T-helper 2 cell treated with Interferon-gamma antibody and Interleukin-4, amounts not matched to agents 100 ng/mL and 5 ng/mL, for 36 hours (primary cell): ENCODE data around the gene ERP29. TPM values are rescaled to one million over a fixed set of nuclear protein-coding genes. Genes with fewer than 3 reads are reported as not detected.
"Not testable (repeated sequence)": the region's sequence is repeated elsewhere in the genome, so short reads cannot be mapped to it uniquely, and the experiment has no call there.

Source experiments
- intact Hi-C: fragments of 100-400 bp; cut with micrococcal nuclease; formaldehyde crosslinking; loops from one replicate; pipeline ENCODE4 v1.15.1; 2023
- total RNA-seq: library from RNA; stranded (reverse); gene quantifications from 2 replicates; pipeline ENCODE4 v1.2.3, GENCODE V29; 2022

ERP29 gene
- total RNA-seq = 121 and 124 TPM in 2 replicates

DNA sequence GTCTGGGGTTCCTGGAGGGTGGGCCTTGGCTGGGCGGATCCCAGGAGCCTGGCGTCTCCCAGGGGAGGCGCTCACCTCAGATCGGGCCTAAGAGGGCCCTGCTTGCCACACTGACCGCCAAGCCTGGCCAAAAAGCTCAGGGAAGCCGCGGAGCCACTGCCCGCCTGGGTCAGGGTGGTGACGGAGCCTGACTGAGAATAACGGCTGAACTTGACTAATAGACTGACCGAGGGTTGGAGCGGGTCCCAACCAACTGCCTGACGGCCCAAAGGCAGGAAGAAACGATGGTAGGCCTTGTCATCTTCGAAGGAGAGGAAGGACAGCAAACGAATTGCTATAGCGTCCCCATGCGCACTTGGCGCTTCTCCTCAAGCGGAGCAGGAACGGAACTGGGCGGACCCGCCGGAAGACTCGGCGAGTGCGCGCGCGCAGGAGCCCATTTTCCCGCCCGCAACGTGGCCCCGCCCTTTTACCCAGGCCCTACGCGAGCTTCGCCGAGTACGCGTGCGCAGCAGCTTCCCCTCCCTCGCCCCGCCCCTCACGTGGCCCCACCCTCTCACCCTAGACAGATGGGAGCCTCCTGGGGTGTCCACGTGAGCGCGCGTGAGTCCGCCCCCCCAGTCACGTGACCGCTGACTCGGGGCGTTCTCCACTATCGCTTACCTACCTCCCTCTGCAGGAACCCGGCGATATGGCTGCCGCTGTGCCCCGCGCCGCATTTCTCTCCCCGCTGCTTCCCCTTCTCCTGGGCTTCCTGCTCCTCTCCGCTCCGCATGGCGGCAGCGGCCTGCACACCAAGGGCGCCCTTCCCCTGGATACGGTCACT lies at the start of gene ERP29, which contains the start of gene TMEM116:
TSS of gene ERP29 (plus strand) at position 652 of the 826 bp plus-strand sequence. CDS start at position 692, 40 bp downstream.
TSS of gene TMEM116 (minus strand) at position 391 of the 826 bp plus-strand sequence. CDS start 7,895 bp downstream, outside the sequence.
- intact Hi-C loops = loop anchor here (1.0 to 5.0 kb wide), 8 partner anchors 19 to 396 kb away; partner anchors contain the start of genes ACAD10, BRAP, HECTD4 and MAPKAPK5

- intact Hi-C loops = no loop called here
Measured at GRCh38 chr12:111964935-111965334, 48.3 kb upstream of the ERP29 start.

- intact Hi-C loops = no loop called here
Measured at GRCh38 chr12:111971800-111972199, 41.4 kb upstream of the ERP29 start.

DNA sequence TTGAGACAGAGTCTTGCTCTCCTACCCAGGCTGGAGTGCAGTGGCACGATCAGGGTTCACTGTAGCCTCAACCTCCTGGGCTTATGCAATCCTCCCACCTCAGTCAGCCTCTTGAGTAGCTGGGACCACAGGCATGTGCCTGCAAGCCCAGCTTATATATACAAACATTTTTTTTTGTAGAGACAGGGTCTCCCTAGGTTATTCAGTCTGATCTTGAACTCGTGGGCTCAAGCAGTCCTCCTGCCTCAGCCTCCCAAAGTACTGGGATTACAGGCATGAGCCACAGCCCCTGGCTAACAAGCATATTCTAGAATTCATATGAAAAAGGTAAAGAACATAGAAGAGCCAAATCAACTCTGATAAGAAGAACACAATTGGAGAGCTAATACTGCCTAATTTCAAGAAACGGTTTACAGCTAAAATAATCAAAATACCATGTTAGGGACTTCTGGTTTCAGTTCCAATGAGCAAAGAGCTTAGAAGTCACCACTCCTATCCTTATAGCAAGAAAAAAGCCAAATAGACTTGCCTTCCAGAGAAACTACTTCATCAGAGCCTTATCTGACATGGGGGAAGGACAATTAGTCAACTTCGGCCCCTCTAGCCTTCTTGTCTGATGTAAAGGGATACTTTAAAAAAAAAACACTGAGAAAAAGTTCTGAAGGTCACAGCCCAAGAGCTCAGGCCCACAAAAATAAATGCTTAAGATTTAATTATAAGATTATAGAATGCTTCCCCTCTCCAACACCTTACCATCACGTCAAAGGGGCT lies 37.9 kb upstream of the ERP29 start:
- intact Hi-C loops = no loop called here

DNA sequence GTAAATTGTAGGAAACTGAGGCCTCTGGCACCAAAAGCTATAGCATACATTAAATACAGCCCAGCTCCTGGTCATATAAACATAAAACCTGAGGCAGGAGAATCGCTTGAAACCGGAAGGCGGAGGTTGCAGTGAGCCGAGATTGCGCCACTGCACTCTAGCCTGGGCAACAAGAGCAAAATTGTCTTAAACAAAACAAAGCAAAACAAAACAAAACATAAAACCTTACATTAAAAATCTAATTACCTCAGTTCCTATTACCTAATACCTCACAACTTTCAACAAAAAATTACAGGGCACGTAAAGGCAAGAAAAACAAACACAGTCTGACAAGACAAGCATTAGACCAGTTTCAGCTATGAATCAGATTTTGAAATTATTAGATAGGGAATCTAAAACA lies 36.9 kb upstream of the ERP29 start:
- intact Hi-C loops = no loop called here

DNA sequence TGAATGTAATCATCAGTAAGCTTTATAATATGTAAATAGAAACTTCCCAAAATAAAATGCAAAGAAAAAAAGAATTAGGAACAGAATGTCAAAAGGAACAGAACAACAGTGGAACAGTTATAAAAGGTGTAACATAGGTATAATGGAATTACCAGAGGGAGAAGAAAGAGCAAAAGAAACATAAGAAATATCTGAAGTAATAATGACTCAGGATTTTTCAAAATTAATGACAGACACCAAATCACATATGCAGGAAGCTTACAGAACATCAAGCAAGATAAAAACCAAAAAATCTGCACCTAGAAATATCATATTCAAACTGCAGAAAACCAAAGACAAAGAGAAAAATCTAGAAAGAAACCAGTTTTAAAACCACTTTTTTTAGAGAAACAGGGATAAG lies 36.4 kb upstream of the ERP29 start:
- intact Hi-C loops = no loop called here

- intact Hi-C loops = no loop called here
Measured at GRCh38 chr12:111978545-111978944, 34.7 kb upstream of the ERP29 start.

DNA sequence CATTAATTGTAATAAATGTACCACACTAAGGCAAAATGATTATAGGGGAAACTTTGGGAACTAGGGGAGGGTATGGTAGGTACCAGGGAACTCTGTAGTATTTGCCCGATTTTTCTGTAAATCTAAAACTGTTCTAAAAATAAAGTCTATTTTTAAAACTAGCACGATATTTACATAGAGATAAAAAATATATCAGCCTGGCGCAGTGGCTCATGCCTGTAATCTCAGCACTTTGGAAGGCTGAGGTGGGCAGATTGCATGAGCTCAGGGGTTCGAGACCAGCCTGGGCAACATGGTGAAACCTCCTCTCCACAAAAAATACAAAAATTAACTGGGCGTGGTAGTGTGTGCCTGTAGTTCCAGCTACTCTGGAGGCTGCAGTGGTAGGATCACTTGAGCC lies 32.6 kb upstream of the ERP29 start:
- intact Hi-C loops = no loop called here

DNA sequence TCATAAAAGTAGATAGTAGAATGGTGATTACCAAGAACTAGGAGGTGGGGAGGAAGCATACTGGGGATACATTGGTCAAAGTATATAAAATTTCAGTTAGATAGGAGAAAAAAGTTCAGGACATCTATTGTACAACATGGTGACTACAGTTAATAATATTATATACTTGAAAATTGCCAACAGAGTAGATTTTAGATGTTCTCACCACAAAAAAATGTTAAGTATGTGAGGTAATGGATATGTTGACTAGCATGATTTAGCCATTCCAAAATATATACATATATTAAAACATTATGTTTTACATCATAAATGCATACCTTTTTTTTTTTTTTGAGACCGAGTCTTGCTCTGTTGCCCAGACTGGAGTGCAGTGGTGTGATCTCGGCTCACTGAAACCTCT lies 31.2 kb upstream of the ERP29 start:
- intact Hi-C loops = no loop called here

GRCh38 chr12:111984820-111985219 lies 28.4 kb upstream of the ERP29 start:
- intact Hi-C loops = no loop called here

DNA sequence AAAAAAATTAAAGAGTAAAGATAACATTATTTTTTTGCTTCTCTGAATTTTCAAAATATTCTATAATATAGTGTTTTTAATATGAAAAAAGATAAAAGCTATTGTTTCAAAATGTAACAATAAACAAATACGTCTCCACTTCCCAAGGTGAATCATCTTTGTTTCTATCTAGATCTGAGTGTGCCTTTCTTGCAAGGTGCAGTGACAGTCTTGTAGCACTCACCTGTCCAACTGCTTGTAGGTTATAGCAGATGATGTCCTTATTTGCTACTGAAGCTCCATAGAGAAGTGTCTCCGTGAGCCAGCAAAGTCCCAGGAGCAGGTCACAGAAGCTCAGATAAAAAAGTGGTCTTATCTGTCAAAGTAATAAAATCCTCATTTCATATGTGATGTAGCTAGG lies 21.7 kb upstream of the ERP29 start:
- intact Hi-C loops = no loop called here

DNA sequence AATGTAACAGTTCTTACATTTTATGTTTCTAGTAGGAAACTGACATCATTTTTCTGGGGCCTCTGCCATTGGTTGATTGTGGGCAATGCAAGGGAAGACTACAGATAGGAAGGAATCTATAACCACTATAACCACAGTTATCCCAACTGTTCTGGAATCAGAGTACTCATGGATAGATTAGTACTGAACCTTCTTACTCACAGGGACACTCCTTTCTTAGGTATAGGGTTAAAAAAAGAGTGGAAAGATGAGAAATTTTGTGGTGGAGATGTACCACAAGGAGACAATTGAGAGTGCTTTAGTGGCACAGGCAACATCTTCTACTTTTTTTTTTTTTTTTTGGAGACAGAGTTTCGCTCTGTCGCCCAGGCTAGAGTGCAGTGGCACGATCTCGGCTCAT lies 21.3 kb upstream of the ERP29 start:
- intact Hi-C loops = loop anchor here (2.0 kb wide), 1 partner anchor 139 kb away; no protein-coding TSS in a partner anchor

GRCh38 chr12:111992464-111992863 lies 20.8 kb upstream of the ERP29 start:
- intact Hi-C loops = loop anchor here (2.0 kb wide), 1 partner anchor 138 kb away; no protein-coding TSS in a partner anchor

- intact Hi-C loops = loop anchor here (1.0 to 2.0 kb wide), 3 partner anchors 20 to 137 kb away; partner anchors contain the start of genes ERP29 and TMEM116
Measured at GRCh38 chr12:111993292-111994150, 19.7 kb upstream of the ERP29 start.

- intact Hi-C loops = loop anchor here (1.0 to 2.0 kb wide), 2 partner anchors 19 to 44 kb away; partner anchors contain the start of genes ERP29 and TMEM116
Measured at GRCh38 chr12:111994211-111995111, 18.8 kb upstream of the ERP29 start.

GRCh38 chr12:111995782-111996480 lies 17.3 kb upstream of the ERP29 start:
- intact Hi-C loops = loop anchor here (2.0 kb wide), 1 partner anchor 45 kb away; no protein-coding TSS in a partner anchor

DNA sequence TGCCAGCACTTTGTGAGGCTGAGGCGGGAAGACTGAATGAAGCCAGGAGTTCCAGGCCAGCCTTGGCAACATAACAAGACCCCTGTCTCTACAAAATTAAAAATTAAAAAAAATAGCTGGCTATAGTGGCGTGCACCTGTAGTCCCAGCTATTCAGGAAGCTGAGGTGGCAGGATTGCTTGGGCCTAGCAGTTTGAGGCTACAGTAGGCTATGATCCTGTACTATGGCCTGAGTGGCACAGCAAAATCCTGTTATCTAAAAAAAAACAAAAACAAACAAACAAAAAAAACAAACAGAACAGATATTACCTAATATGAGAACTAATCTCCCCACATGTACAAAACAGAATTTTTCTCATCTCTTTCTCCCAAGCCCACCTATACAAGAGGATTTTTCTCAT lies 15.9 kb upstream of the ERP29 start:
- intact Hi-C loops = no loop called here

GRCh38 chr12:111998015-111998414 lies 15.2 kb upstream of the ERP29 start:
- intact Hi-C loops = no loop called here

- intact Hi-C loops = not testable (repeated sequence)
Measured at GRCh38 chr12:111999129-111999528, 14.1 kb upstream of the ERP29 start.
